Pulmonary artery endothelial cell (primary cell): ENCODE data around the gene PRR11. TPM values are rescaled to one million over a fixed set of nuclear protein-coding genes. Genes with fewer than 3 reads are reported as not detected.
"Not testable (repeated sequence)": the region's sequence is repeated elsewhere in the genome, so short reads cannot be mapped to it uniquely, and the experiment has no call there.

ENCODE experiments used
- DNase-seq: peaks from one replicate; pipeline ENCODE4 v3.0.0-alpha.2; 2011; ENCODE audit warnings: low read depth, low spot score
- total RNA-seq: library from RNA; depleted of rRNA; stranded (reverse); fragments of >200 nt; gene quantifications from 2 replicates; pipeline ENCODE4 v1.2.3, GENCODE V29; 2014

PRR11 gene
- total RNA-seq, 1 donor from 2014 or later, result 13.3 TPM

DNA sequence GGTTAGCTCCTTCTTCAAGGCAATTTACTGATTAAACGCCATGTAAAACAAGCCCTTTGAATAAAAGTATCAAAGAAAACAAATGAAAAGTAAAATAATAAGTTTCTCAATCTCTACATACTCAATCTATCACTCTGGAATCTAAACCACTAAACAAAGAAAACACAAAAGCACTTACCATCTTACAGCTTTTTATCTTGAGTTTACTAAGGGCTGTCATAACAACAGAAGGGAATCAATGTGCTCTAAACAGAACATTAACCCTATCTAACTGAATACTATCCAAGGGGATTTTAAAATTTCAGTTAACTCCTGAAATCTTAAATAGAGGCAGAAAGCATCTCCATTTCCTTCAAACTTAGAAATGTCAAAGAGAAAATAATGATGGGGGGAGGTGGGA, 4.0 kb upstream of the PRR11 start:
- no peak for DNase-seq

DNA sequence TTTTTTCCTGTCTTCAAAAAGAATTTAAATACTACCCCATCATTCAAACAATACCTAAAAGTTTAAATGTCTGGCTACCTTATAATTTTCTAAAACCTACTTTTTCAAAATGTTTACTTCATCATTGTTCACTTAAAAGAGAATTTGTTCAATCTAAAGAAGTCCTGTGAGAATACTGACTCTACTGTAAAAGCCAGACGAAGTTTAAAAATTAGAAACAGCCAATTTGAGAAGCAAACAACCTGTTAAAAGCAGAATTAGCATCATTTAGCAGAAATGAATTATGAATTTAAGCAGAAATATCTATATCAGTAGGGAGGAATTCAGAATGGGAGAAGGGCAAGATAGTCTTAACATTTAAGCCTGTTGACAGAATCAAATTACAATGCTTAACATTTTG, 2.6 kb upstream of the PRR11 start:
- no peak for DNase-seq

DNA sequence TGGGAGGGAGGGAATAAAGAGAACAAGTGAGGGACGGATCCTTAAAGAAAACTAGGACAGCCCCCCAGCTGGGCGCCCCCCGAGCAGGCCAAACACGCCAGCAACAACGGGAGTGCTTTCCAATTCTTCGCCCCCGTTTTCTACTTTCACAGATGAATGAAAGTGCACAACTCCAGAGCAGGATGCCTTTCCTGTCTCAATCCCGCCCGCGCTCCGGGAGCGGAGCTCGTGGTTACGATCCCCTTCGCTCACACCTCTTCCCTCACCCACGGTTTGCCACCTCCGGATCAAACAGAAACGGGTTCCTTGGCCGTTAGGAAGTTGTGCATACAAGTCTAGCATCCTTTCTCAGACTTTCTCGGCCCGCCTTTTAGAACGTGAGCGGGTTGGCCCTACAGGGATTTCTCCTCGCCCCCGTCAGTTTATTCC, 1.2 kb upstream of the PRR11 start:
- no peak for DNase-seq

DNA sequence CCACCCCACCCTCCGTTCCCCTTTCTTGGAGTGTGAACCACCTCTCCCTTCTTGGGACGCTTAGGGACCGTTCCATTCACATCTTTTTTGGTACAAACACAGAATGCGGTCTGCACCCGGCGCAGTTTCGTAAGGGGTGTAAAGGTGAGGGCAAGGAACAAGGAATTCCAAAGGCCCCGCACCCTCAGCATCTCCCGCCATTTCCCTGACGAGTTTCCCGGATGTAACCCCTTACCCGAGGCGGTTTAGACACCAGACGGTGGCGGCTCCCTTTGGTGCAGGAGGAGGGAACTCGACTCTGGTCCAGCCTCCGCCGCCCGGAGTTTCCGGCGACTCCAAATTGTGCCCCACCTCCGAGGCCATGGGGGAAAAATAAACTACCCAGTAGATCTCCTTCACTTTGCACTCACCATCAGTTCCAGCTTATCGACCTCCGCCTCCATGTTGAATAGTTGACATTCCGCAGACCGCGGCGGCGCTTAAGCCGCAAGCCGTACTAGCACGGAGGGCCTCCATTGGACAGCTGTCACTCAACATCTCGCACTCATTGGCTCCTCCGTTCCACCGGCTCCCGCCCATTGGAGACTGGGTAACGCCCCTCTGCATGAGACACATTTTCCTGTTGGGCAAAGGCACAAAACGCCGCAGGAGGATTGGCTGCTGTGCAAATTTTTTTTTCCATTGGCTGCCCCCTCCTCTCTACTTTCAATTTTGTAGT, 666 bp upstream of the PRR11 start, which contains the start of gene SKA2:
SKA2 (minus strand) TSS at position 466 of the 718 bp plus-strand sequence; CDS start at position 443, 23 bp downstream.
- DNase-seq, result no peak

DNA sequence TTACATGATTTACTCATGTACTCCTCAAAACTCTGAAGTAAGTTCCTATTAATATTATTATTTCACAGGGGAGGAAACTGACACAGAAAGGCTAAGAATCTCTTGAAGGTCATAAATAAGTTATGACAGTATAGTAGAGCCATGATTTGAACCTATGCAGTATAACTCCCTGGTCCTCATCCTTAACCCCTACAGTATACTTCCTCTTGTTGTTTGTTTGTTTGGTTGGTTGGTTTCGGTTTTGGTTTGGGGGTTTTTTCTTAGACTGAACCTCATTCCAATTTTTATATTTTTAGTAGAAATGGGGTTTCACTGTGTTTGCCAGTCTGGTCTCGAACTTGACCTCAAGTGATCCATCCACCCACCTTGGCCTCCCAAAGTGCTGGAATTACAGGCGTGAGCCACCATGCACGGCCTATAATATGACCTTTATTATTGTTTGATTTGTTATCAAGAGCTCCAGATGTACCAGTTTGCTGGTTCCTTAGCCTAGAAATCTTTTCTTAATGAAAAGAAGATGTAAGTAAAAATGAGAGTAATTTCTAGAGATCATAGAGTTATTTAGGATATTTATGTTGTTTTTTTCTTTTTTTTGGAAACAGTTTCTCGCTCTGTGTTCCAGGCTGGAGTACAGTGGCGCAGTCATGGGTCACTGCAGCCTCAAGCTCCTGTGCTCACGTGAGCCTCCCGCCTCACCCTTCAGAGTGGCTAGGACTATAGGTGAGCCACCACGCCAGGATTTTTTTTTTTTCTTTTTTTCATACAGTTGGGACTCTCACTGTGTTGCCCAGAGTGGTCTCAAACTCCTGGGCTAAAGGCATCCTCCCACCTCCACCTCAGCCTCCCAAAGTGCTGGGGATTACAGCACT, 4.8 kb downstream of the PRR11 start:
- DNase-seq, result no peak

DNA sequence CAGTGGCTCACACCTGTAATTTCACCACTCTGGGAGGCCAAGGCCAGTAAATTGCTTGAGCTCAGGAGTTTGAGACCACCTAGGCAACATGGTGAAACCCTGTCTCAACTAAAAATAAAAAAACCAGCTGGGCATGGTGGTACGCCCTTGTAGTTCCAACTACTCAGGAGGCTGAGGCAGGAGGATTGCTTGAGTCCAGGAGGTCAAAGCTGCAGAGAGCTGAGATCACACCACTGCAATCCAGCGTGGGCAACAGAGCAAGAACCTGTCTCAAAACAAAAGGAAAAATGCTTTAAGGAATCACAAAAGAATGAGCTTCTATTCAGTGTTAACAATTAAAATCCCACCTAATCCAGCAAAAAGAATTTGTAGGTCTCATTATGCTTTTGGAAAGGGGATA, 5.9 kb downstream of the PRR11 start:
- DNase-seq, result no peak

DNA sequence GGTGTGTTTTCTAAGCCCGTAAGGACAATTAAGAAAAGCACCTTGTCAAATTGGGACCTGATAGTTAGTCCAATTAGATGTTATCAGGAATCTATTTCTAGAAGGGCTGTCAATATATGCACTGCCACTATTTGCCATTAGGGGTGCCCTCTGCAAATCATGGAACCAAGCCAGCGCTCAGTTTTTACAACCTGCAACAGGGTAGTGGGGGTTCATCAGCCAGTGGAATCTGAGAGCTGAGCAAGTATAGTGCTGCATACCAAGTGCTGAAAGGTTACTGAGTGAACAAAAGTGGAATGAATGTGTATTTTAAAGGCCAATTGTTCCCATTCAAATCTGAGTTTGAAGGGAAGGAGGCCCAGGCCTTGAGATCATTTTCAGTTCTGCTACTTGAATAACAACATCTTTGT, 10.4 kb downstream of the PRR11 start:
- DNase-seq, result no peak

DNA sequence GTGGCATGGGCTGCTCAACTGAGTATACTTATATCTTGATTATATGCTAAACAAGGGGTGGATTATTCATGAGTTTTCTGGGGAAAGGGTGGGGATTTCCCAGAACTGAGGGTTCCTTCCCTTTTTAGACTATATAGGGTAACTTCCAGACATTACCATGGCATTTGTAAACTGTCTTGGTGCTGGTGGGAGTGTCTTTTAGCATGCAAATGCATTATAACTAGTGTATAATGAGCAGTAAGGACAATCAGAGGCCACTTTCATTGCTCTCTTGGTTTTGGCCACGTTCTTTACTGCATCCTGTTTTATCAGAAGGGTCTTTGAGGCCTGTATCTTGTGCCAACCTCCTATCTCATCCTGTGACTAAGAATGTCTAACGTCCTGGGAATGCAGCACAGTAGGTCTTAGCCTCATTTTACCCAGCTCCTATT, 12.0 kb downstream of the PRR11 start:
- no peak for DNase-seq

DNA sequence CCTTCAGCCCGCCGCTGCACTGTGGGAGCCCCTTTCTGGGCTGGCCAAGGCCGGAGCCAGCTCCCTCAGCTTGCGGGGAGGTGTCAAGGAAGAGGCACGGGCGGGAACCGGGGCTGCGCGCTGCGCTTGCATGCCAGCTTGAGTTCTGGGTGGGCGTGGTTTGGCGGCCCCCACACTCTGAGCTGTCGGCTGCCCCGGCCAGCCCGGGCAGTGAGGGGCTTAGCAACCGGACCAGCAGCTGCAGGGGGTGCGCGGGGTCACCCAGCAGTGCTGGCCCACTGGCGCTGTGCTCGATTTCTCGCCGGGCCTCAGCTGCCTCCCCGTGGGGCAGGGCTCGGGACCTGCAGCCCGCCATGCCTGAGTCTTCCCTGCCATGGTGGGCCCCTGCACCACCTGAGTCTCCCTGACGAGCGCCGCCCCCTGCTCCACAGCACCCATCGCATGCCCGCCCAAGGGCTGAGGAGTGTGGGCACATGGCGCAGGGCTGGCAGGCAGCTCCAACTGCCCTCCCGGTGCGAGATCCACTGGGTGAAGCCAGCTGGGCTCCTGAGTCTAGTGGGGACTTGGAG, 17.0 kb downstream of the PRR11 start:
- DNase-seq, result no peak

DNA sequence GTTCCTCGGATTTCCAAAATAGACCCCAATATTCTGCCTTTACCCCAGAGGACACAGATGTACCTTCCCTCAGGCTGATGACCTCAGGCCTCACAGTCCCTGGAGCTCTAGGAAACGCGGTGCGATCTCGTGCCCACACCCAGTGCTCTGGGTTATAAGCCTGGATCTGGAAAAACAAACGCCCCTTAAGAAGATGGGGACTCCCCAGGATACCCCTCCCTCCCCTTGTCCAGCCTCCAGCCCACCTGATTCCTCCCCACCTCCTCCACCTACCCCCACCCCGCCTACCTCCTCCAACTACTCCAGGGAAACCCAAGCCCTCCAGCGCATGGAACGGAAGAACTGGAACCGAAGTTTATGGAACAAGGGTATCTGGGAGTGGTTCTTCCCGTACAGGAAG, 19.1 kb downstream of the PRR11 start:
- DNase-seq, result no peak

DNA sequence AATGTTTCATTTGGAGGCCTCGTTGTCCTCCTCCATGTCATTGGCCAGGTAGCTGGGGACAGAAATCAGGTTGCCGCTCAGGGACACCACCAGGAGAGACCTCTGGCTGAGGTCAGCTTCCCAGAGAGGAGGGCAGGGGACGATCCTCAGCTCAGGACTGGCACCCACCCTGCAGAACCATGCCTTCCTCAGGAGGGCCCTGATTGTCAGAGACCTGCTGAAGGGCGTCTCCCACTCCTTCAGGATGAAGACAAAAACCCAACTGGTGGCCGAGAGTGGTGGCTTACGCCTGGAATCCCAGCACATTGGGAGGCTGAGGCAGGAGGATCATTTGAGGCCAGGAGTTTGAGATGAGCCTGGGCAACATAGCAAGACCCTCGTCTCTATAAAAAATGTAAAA, 19.5 kb downstream of the PRR11 start:
- DNase-seq, result no peak

DNA sequence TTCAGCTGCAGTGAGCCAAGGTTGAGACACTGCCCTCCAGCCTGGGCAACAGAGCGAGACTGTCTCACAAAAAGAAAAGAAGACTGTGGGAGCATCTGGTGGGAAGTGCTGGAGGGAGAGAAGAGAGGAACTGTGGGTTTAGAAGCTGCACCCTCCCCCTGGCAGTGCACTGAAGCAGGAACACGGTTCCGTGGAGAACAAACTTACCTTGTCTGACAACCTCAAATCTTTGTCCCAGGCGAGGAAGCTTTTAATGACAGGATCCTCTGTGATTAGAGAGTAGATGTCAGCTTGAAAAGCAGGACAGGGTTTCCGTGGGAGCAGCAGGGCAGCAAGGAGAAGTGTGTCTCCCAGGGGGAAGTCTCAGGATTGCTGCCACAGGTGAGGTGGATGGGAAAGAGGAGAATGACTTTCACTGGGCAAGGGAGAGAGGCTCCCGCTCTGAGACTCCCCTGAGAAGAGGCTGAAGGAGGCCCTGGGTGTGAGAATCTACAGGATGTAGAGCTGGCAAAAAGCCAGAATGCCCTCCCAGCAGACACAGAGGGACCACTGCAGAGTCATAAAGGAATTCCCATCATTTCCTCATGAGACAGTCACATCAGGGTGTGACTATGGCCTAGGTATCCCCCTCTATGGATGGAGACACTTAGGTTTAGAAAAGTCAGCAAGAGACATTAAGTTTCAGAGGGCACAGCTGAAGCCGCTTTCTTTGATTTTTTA, 22.9 kb downstream of the PRR11 start:
- no peak for DNase-seq

DNA sequence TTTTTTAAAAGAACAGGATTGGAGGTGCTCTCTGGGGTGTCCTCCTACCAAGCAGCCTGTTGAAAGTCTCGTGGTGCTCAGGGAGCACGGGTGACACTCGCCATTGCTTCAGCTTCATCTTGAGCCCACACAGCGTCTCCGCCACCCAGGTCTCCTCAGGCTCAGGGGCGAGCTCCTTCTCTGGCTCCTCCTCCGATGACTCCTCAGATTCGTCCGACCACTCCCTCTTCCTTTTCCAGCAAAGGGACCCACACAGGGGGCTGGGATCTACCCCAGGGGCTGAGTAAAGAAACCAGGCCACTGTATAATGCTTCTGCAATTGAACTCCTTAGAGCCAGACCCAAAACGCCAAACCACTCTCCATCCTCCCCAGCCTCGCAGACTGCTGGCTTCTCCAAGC, 24.1 kb downstream of the PRR11 start:
- DNase-seq, result not testable (repeated sequence)

DNA sequence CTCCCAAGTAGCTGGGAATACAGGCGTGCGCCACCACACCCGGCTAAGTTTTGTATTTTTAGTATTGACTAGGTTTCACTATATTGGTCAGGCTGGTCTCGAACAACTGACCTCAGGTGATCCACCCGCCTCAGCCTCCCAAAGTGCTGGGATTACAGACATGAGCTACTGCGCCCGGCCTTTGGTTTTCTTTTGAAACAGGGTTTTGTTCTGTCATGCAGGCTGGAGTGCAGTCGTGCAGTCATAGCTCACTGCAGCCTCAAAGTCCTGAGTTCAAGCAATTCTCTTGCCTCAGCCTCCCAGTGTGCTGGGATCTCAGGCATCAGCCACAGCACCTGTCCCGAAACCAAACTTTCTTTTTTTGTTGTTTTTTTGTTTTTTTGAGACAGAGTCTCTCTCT, 25.1 kb downstream of the PRR11 start:
- DNase-seq, result no peak

DNA sequence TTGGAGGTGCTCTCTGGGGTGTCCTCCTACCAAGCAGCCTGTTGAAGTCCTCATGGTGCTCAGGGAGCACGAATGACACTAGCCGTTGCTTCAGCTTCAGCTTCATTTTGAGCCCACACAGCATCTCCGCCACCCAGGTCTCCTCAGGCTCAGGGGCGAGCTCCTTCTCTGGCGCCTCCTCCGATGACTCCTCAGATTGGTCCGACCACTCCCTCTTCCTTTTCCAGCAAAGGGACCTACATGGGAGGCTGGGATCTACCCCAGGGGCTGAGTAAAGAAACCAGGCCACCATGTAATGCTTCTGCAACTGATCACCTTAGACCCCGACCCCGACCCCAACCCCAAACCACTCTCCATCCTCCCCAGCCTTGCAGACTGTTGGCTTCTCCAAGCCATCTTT, 25.9 kb downstream of the PRR11 start:
- no peak for DNase-seq

DNA sequence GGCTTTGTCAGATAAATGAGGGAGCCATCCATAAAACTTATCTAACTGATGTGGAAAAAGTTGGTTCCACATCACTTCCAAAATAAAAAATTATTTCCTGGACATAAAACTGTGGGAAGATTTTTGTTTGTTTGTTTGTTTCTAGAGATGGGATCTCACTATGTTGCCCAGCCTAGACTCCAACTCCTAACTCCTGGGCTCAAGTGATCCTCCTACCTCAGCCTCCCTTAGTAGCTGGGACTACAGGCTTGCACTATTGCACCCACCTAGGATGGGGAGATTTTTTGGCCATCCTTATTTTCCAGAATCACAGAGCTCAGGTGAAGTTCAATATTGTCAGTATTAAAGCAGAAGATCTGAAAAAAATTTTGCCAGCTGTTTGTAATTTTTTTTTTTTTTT, 30.5 kb downstream of the PRR11 start:
- DNase-seq, result no peak

DNA sequence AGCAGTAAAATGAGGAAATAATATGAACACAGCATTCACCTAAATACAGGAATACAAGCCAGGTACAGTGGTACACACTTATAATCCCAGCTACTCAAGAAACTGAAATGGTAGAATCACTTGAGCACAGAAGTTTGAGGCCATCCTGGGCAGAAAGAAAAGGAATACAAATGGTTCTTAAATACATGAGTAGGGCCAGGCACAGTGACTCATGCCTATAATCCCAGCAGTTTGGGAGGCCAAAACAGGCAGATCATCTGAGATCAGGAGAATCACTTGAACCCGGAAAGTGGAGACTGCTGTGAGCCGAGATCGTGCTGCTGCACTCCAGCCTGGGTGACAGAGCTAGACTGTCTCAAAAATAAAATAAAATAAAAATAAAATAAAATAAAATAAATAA, 31.3 kb downstream of the PRR11 start:
- no peak for DNase-seq

DNA sequence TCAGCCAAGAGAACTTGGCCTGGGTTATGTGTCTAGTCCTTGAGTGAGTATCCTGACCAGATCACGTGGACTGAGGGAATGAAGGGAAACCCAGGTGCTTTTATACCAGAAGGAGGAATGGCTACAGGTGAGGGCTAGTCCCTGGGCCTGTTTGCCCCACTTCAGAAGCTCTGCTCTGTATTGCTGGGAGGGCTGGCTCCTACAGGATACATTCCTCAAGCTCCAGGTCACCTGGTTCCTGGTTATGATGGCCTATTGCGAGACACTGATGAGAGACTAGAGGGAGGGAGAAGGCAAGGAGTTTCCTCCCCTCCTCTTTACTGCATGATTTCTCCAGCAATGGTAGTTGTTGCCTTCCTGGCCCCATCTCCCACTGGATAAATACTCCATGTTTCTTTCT, 35.3 kb downstream of the PRR11 start:
- DNase-seq, result no peak

DNA sequence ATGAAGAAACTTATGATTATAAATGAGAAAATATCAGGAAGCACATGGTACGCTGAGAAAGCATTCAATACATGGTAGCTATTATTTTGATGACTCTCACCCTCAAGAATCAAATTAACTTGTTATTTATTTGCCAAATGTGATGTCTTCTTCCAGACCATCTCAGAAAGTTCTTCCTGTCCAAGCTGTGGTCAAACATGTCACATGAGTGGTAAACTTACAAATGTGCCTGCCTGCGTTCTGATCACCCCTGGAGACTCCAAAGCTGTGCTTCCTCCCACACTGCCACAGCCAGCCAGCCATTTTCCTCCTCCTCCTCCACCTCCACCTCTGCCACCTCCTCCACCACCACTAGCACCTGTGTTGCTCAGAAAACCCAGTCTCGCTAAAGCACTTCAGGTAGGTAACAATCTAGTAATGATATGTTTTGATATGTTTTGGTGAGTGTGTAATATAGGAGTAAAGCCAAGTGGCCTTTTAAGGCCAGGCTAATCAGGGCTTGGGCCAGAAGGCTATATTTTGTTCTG, 37.9 kb downstream of the PRR11 start:
- DNase-seq, result no peak

DNA sequence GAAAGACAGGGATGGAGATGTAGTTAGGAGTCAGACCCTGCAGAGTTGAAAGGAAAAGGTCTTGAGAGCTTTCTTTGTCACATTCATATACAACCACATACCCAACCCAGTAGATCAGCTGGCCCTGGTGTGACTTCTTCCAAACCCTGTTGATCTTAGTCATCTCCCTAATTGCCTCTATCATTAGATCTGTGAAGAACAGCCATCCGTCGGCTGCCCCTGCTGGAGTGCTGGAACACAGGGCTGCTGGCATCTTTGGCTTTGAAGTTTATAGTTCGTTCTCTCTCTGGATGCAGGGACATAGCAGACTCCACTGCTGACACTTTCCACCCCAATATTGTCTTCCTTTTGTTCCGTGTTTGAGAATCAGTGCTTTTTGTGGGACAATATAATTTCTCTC, 43.9 kb downstream of the PRR11 start:
- no peak for DNase-seq

DNA sequence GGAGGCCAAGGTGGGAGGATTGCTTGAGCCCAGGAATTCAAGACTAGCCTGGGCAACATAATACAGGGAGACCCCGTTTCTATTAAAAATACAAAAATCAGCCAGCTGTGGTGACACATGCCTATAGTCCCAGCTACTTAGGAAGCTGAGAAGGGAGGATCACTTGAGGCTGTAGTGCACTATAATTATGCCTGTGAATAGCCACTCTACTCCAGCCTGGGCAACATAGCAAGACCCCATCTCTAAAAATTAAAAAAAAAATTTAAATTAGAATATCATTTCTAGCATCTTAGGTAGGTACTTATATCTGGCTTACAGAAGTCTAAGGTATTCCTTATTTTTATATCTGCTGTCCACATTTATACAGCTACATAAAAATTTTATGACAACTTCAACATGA, 46.8 kb downstream of the PRR11 start:
- no peak for DNase-seq
